H9 (cell line): ENCODE results near the gene IL3. TPM values are rescaled to one million over a fixed set of nuclear protein-coding genes. Genes with fewer than 3 reads are reported as not detected.

Experiments
- DNase-seq: peaks from one replicate; pipeline ENCODE4 v3.0.0-alpha.2; 2017
- H2AFZ ChIP-seq: one replicate; pipeline ENCODE4 v1.6.1; 2013; ENCODE audit warnings: mild to moderate bottlenecking, low read length, control low read depth, moderate library complexity
- H2AK5ac ChIP-seq: 2 replicates; pipeline ENCODE4 v1.6.1; 2013; ENCODE audit warnings: low read length, control low read depth, mixed read lengths; ENCODE audit not compliant: insufficient read length
- H2BK120ac ChIP-seq: one replicate; pipeline ENCODE4 v1.6.1; 2013; ENCODE audit warnings: low read depth, mild to moderate bottlenecking, low read length, control low read depth, inconsistent platforms; ENCODE audit not compliant: poor library complexity, severe bottlenecking
- H2BK12ac ChIP-seq: 2 replicates; pipeline ENCODE4 v1.6.1; 2013; ENCODE audit warnings: low read length, control low read depth, mixed read lengths, low read depth; ENCODE audit not compliant: insufficient read length
- H2BK15ac ChIP-seq: 2 replicates; pipeline ENCODE4 v1.6.1; 2013; ENCODE audit warnings: low read depth, low read length, control low read depth
- H2BK20ac ChIP-seq: one replicate; pipeline ENCODE4 v1.6.1; 2013; ENCODE audit warnings: low read depth, mild to moderate bottlenecking, low read length, control low read depth, inconsistent platforms; ENCODE audit not compliant: poor library complexity, severe bottlenecking
- H2BK5ac ChIP-seq: 2 replicates; pipeline ENCODE4 v1.6.1; 2013; ENCODE audit warnings: low read length, control low read depth, mixed read lengths; ENCODE audit not compliant: insufficient read length
- H3K14ac ChIP-seq: 2 replicates; pipeline ENCODE4 v1.6.1; 2013; ENCODE audit warnings: low read length, control low read depth; ENCODE audit not compliant: insufficient read depth
- H3K18ac ChIP-seq: 2 replicates; pipeline ENCODE4 v1.6.1; 2013; ENCODE audit warnings: low read depth, mild to moderate bottlenecking, mixed read lengths, low read length, control low read depth; ENCODE audit not compliant: insufficient read length
- H3K23ac ChIP-seq: 2 replicates; pipeline ENCODE4 v1.6.1; 2013; ENCODE audit warnings: low read length, control low read depth, mixed read lengths, low read depth; ENCODE audit not compliant: insufficient read length
- H3K23me2 ChIP-seq: 2 replicates; pipeline ENCODE4 v1.6.1; 2013; ENCODE audit warnings: low read depth, mild to moderate bottlenecking, mixed read lengths, low read length, control low read depth; ENCODE audit not compliant: insufficient read length, poor library complexity, severe bottlenecking
- H3K27ac ChIP-seq: 2 replicates; pipeline ENCODE4 v1.5.1; 2013; ENCODE audit warnings: low read length, control low read depth, mixed read lengths, low read depth; ENCODE audit not compliant: insufficient read length
- H3K27me3 ChIP-seq: 2 replicates; pipeline ENCODE4 v1.6.1; 2013; ENCODE audit warnings: low read length, control low read depth, inconsistent platforms; ENCODE audit not compliant: insufficient read depth
- H3K4ac ChIP-seq: 2 replicates; pipeline ENCODE4 v1.6.1; 2013; ENCODE audit warnings: low read depth, mild to moderate bottlenecking, control low read depth, inconsistent platforms, low read length, moderate library complexity
- H3K4me1 ChIP-seq: 2 replicates; pipeline ENCODE4 v1.6.1; 2013; ENCODE audit warnings: low read length, control low read depth, inconsistent platforms; ENCODE audit not compliant: insufficient read depth
- H3K4me2 ChIP-seq: 2 replicates; pipeline ENCODE4 v1.6.1; 2013; ENCODE audit warnings: low read length, control low read depth, mixed read lengths; ENCODE audit not compliant: insufficient read length, insufficient read depth
- H3K56ac ChIP-seq: 2 replicates; pipeline ENCODE4 v1.6.1; 2013; ENCODE audit warnings: low read depth, mild to moderate bottlenecking, mixed read lengths, low read length, control low read depth; ENCODE audit not compliant: insufficient read length
- H3K79me1 ChIP-seq: 2 replicates; pipeline ENCODE4 v1.6.1; 2013; ENCODE audit warnings: low read depth, mild to moderate bottlenecking, moderate library complexity, low read length, control low read depth, inconsistent platforms; ENCODE audit not compliant: insufficient read depth, poor library complexity, severe bottlenecking
- H3K79me2 ChIP-seq: 2 replicates; pipeline ENCODE4 v1.6.1; 2013; ENCODE audit warnings: low read length, control low read depth, inconsistent platforms; ENCODE audit not compliant: insufficient read depth
- H3K9ac ChIP-seq: 2 replicates; pipeline ENCODE4 v1.6.1; 2013; ENCODE audit warnings: low read length, control low read depth, mixed read lengths; ENCODE audit not compliant: insufficient read length; ENCODE audit errors: extremely low read depth
- H3K9me3 ChIP-seq: one replicate; pipeline ENCODE4 v1.6.1; 2013; ENCODE audit warnings: low read depth, low read length, inconsistent platforms; ENCODE audit not compliant: control insufficient read depth
- H3T11ph ChIP-seq: one replicate; pipeline ENCODE4 v1.6.1; 2013; ENCODE audit warnings: mild to moderate bottlenecking, low read length, control low read depth, inconsistent platforms
- H4K20me1 ChIP-seq: one replicate; pipeline ENCODE4 v1.6.1; 2013; ENCODE audit not compliant: control insufficient read depth, insufficient read length, insufficient read depth
- H4K5ac ChIP-seq: 2 replicates; pipeline ENCODE4 v1.6.1; 2013; ENCODE audit warnings: low read depth, mild to moderate bottlenecking, mixed read lengths, low read length, control low read depth; ENCODE audit not compliant: insufficient read length
- H4K8ac ChIP-seq: replicated peaks from 2 replicates; pipeline ENCODE4 v1.6.1; 2013; ENCODE audit warnings: low read length, control low read depth, mixed read lengths, low read depth; ENCODE audit not compliant: insufficient read length
- H4K91ac ChIP-seq: 2 replicates; pipeline ENCODE4 v1.6.1; 2013; ENCODE audit warnings: low read depth, mild to moderate bottlenecking, moderate library complexity, mixed read lengths, low read length, control low read depth; ENCODE audit not compliant: insufficient read length
- H3K27ac Mint-ChIP-seq, 3 experiments: 2 replicates in 2 of 3; 3 replicates in 1 of 3; pipeline ENCODE4 v1.8.0; 2020 to 2021; ENCODE audit warnings: mixed read lengths in 3 of 3, mild to moderate bottlenecking in 1 of 3, moderate library complexity in 1 of 3
- H3K27me3 Mint-ChIP-seq: 2 replicates; pipeline ENCODE4 v1.8.0; 2021; ENCODE audit warnings: low read depth, mild to moderate bottlenecking, moderate library complexity, mixed read lengths
- H3K36me3 Mint-ChIP-seq, 3 experiments: 2 replicates in 2 of 3; 3 replicates in 1 of 3; pipeline ENCODE4 v1.8.0; 2020 to 2021; ENCODE audit warnings: low read depth in 3 of 3, mixed read lengths in 3 of 3; ENCODE audit not compliant: insufficient read depth in 1 of 3
- H3K4me1 Mint-ChIP-seq, 2 experiments: 2 replicates each; pipeline ENCODE4 v1.8.0; 2020; ENCODE audit warnings: mixed read lengths in 2 of 2
- H3K4me3 Mint-ChIP-seq, 2 experiments: 2 replicates in 1 of 2; 3 replicates in 1 of 2; pipeline ENCODE4 v1.8.0; 2020 to 2021; ENCODE audit warnings: mild to moderate bottlenecking in 2 of 2, mixed read lengths in 2 of 2, moderate library complexity in 1 of 2
- H3K9me3 Mint-ChIP-seq, 2 experiments: 2 replicates in 1 of 2; 3 replicates in 1 of 2; pipeline ENCODE4 v1.8.0; 2020; ENCODE audit warnings: mild to moderate bottlenecking in 2 of 2, mixed read lengths in 2 of 2, moderate library complexity in 1 of 2
- CTCF ChIP-seq: fragments of 200-600 bp; sonication (generic); conservative IDR thresholded peaks from 3 replicates; pipeline ENCODE4 v1.8.0; 2021; ENCODE audit warnings: antibody characterized with exemption, mild to moderate bottlenecking
- WGBS: extraction: QIAGEN DNeasy Blood & Tissue Kit; methylation state at CpG from one replicate; pipeline ENCODE4 v1.1.7; 2013; ENCODE audit warnings: missing lambda C conversion rate, low lambda C conversion rate, mixed read lengths; ENCODE audit not compliant: insufficient read length; ENCODE audit errors: extremely low coverage; 5-methylcytosine and 5-hydroxymethylcytosine counted together
- total RNA-seq: library from RNA; stranded (reverse); gene quantifications from 2 replicates; pipeline ENCODE4 v1.2.1, GENCODE V29; 2021

Gene IL3
- total RNA-seq, 1 experiment from 2014 or later = not detected

DNA sequence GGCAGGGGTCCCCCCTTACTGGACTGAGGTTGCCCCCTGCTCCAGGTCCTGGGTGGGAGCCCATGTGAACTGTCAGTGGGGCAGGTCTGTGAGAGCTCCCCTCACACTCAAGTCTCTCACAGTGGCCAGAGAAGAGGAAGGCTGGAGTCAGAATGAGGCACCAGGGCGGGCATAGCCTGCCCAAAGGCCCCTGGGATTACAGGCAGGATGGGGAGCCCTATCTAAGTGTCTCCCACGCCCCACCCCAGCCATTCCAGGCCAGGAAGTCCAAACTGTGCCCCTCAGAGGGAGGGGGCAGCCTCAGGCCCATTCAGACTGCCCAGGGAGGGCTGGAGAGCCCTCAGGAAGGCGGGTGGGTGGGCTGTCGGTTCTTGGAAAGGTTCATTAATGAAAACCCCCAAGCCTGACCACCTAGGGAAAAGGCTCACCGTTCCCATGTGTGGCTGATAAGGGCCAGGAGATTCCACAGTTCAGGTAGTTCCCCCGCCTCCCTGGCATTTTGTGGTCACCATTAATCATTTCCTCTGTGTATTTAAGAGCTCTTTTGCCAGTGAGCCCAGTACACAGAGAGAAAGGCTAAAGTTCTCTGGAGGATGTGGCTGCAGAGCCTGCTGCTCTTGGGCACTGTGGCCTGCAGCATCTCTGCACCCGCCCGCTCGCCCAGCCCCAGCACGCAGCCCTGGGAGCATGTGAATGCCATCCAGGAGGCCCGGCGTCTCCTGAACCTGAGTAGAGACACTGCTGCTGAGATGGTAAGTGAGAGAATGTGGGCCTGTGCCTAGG is 13.0 kb downstream of the IL3 start, which contains the start of gene CSF2:
CSF2 (plus strand) TSS at position 559 of the 783 bp plus-strand sequence; CDS start at position 594, 35 bp downstream.
- Histone ChIP-seq H3K4ac (no peak within 1 kb of the TSS), H3K79me1 (no peaks in the 10 kb centered on the region), H4K5ac (no peak within 1 kb of the TSS), H3K27ac (no peak within 1 kb of the TSS), H4K8ac (no peak within 1 kb of the TSS), H3K23ac (no peak within 1 kb of the TSS), H3T11ph (no peak within 1 kb of the TSS), H2AK5ac (no peak within 1 kb of the TSS), H3K27me3 (no peaks in the 10 kb centered on the region), H2BK5ac (no peak within 1 kb of the TSS), H2AFZ (no peak within 1 kb of the TSS), H2BK12ac (no peak within 1 kb of the TSS), H2BK120ac (no peak within 1 kb of the TSS), H3K9me3 (no peaks in the 10 kb centered on the region), H3K9ac (no peak within 1 kb of the TSS), H4K91ac (no peak within 1 kb of the TSS), H3K18ac (no peak within 1 kb of the TSS), H3K23me2 (no peaks in the 10 kb centered on the region), H3K4me2 (no peak within 1 kb of the TSS), H3K4me1 (no peaks in the 10 kb centered on the region), H2BK20ac (no peak within 1 kb of the TSS), H3K14ac (peak within 1 kb of the TSS; percentile 39; the same call in 1 of the 2 replicates), H3K79me2 (no peaks in the 10 kb centered on the region), H2BK15ac (no peak within 1 kb of the TSS), H4K20me1 (no peaks in the 10 kb centered on the region), H3K56ac (no peak within 1 kb of the TSS)
- no peaks in the 10 kb centered on the region for H3K36me3 Mint-ChIP-seq
- no peak within 1 kb of the TSS for H3K27ac Mint-ChIP-seq
- no peak for DNase-seq
- H3K9me3 Mint-ChIP-seq = no peaks in the 10 kb centered on the region
- no peak for TF ChIP-seq CTCF
- no peak within 1 kb of the TSS for H3K4me3 Mint-ChIP-seq
- no peaks in the 10 kb centered on the region; the same call in none of the 2 replicates for H3K27me3 Mint-ChIP-seq
- no CpG with 5 or more reads among the region's 12 CpGs for WGBS
- peaks cover 4 to 5% of the 10 kb centered on the region in 2 experiments; a peak in 3 of 4 replicates for H3K4me1 Mint-ChIP-seq
